GM18870 (cell line): ENCODE results near the gene UBR2.
"Not testable (repeated sequence)": the region's sequence is repeated elsewhere in the genome, so short reads cannot be mapped to it uniquely, and the experiment has no call there.

Source experiments
- ATAC-seq: cut with Tn5 transposase; IDR thresholded peaks from one replicate; pipeline ENCODE4 v1.9.1; 2021; ENCODE audit warnings: moderate library complexity; ENCODE audit not compliant: unreplicated experiment

Gene UBR2

GRCh38 chr6:42690872-42691271 lies 127.0 kb downstream of the UBR2 start:
- ATAC-seq, result no peak

- ATAC-seq, result no peak
Observed at GRCh38 chr6:42692137-42692911, 128.5 kb downstream of the UBR2 start.

DNA sequence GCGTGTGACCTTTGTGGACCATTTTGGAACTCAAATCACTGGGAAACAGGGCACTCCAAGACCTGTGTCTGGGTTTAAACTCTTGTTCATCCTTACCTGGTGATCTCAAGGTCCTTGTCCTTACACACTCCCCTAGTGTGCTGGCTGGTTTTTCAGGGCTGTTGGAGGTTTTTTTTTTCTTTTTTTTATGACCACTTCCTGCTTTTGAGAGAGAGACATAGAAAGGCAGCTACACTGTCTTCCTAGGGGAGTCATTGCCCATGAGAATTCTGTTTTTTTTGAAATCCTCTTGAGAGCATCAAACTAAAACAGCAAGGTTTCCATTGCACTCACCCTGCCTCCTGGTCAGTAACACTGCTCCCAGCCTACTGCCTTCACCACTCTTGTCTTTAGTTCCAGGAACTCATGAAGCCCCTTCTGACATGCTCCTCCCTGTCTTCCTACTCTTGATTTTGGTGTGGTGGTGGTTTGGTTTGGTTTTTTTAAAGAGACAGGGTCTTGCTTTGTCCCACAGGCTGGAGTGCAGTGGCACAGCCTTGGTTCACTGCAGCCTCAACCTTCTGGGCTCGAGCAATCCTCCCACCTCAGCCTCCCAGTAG lies 130.0 kb downstream of the UBR2 start:
- ATAC-seq, result no peak

GRCh38 chr6:42694586-42694985 lies 130.8 kb downstream of the UBR2 start:
- ATAC-seq, result no peak

GRCh38 chr6:42696526-42697267 lies 132.9 kb downstream of the UBR2 start:
- no peak for ATAC-seq

DNA sequence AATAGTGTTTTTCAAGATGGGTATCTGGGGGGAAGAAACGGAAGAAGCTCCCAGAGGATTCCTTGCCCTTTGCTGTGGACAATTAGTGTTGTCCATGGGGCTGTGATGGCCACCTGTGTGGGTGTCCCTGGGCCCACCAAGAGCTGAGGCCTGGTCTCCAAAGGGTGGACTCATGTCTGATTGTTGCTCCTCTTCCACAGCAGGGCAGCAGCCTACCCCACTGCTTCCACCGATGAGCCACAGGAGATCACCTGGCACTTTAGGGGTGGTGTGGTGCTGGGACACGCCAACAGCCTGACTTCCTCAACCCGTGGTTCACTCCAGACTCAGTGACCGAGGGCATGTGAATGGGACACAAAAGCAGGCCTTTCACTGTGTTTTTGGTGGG lies 133.4 kb downstream of the UBR2 start:
- ATAC-seq, result no peak

DNA sequence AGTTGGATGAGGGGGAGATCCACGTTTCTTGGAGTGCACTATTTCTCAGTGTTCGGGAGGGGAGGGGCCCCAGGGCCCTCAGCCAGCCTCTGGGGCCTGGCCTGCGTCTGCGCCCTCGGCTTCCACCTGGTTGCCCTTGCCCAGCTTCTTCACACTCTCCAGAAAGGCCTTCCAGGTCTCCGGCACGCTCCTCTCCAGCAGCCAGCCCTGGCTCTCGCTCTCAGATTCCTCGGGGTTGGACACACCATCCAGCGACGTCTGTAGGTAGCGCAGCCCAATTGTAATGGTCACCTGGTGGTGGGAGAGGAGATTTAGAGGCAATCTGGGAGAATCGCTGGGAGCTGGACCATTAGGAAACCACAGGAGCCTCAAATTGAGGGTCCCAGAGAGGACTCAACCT lies 134.4 kb downstream of the UBR2 start:
- no peak for ATAC-seq

DNA sequence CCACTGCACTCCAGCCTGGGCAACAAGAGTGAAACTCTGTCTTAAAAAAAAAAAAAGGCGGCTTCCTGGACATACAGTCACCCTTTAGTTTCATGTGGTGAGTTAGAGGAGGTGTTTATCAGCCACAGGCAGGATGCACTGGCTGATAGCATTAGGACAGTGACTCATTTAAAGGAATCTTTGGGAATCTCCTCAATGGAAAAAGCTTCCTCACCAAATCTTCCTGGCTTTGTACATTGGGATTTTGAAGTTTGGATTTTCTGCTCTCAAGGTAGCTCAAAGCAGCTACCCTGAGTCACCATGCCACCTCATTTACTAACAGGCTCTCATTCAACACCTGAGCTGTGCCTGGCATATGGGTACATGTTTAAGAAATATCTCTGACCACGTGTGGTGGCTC lies 138.4 kb downstream of the UBR2 start:
- no peak for ATAC-seq

- not testable (repeated sequence) for ATAC-seq
Observed at GRCh38 chr6:42702786-42703185, 139.0 kb downstream of the UBR2 start.

DNA sequence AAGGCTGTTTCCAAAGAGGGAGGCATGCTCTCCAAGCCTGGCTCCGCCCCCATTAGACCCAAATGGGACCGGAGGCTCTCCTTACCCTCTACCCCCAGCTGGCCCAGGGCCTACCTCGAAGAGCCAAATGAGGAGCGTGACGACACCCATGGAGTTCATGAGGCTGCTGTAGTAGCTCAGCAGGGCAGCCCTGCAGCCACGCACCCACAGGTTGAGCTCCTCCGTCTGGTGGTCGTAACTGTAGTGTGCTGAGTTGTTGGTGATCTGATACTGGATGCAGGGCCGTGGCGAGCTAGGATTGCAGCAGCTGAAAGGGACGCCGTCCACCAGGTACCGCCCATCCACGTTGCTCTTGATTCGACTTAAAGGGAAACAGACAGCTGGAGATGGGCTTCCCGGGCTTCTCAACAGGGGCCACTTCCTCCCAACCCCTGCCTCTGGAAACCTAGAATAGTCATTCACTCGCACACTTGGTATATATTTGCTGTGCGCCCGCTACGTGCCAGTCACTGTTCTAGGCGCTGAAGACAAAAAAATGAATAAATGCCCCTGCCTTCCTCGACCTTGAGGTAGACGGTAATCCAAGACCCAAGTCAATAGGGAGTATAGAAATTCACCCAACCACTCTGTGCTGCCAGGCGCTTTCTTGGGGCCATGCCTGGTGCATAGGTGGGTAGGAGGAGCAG lies 140.6 kb downstream of the UBR2 start:
- ATAC-seq, result no peak

DNA sequence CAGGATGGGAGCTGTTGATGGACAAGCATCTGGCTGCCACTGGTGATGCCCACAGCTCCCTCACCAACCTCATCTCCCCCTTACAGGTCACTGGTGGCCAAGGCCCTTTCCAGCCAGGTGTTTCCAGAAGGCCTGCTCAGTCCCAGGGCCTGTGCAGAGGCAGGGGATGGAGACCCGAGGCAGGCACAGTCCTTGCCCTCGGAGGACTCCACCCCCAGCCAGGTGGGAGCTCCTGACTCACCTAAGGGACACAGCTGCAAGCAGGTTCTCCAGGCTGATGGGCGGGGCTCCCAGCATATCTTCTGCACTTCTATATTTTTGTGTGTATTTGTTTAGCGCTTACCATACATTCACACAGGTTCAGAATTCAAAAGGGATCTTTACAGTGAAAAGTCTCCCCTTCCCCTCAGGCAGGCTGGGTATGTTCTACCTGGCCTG lies 141.1 kb downstream of the UBR2 start:
- ATAC-seq, result no peak

- ATAC-seq, result no peak
Observed at GRCh38 chr6:42707595-42707994, 143.8 kb downstream of the UBR2 start.

- ATAC-seq, result no peak
Observed at GRCh38 chr6:42708096-42708495, 144.3 kb downstream of the UBR2 start.

DNA sequence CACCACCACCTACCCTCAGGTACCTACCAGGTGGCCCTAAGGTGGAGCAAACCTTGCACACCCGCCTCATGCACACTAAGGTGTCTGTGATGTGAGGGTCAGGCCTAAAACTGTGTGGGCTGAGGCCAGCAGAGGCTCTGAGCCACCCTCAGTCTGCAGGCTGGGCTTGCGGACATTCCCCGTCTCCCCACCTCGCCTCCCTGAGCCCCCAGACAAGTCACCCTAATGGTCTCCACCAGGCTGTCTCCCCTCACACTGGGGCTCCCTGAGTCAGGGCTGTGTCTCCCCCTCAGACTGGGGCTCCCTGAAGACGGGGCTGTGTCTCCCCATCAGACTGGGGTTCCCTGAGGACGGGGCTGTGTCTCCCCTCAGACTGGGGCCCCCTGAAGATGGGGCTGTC lies 146.0 kb downstream of the UBR2 start:
- no peak for ATAC-seq

DNA sequence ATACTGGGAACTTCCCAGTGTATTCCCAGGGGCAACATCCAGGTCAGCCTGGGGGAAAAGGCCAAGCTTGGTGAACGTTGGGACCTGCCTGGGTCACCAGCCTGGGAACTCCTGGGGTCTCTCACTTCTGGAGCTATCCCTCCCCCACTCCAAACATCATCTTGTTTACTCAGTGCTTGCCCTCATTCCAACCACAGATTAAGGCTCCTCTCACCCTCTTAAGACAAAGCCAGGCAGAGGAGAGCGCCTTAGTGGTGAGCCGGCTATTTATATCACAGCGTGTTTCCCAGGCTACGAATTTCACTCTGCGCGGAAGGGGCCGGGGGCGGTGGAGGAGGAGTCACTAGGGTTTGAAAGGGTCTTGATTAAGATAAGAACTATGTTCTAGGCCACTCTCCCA lies 146.5 kb downstream of the UBR2 start:
- ATAC-seq, result no peak

- no peak for ATAC-seq
Observed at GRCh38 chr6:42711930-42712329, 148.1 kb downstream of the UBR2 start.

- ATAC-seq, result no peak
Observed at GRCh38 chr6:42714098-42714761, 150.4 kb downstream of the UBR2 start.

DNA sequence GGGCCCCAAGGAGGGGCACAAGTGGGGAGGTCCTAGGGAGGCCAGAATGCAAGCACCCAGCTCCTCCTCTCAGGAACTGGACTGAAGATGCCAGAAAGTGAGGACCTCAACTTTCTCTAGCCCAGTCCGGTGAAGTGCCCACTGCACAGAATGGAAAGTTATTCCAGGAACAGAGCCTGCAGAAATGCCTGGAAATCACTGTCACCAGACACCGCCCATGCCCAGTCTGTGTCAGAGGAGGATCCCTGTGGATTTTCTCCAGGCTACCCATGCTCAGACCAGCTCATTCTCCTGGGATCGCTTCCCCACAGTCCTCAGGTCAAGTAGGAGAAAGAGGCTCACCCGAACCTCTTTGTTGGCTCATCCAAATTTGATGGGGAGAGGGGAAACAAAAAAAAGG lies 152.0 kb downstream of the UBR2 start:
- no peak for ATAC-seq

- no peak for ATAC-seq
Observed at GRCh38 chr6:42720739-42721138, 156.9 kb downstream of the UBR2 start.

DNA sequence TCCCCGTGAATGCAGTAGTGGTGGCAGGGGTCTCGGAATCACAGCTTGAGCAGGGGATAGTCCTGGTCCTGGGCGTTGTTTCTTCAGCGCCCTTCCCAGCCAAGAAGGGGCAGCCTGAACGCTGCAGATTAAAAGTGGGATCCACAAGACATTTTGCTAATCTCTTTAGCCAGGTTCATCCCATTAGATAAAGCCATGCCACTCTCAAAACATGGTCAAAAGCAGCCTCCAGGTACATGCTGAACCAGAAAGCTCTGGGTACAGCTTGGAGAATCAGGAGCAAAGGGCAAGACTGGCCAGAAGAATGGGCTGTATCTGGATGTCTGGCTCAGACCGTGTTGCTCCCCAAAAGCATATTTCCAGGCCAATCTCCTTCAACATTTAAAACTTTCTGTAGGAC lies 158.7 kb downstream of the UBR2 start, which contains the start of gene PRPH2:
Gene PRPH2 (minus strand): TSS at position 101 of the 400 bp plus-strand sequence. CDS start 263 bp downstream, outside the sequence.
- ATAC-seq, result no peak

- no peak for ATAC-seq
Observed at GRCh38 chr6:42724825-42725224, 161.0 kb downstream of the UBR2 start.
